Activated CD8-positive, alpha-beta memory T cell treated with anti-CD3 and anti-CD28 coated beads for 24 hours (primary cell): ENCODE measurements around the gene OR10A3.
"Not testable (repeated sequence)": the region's sequence is repeated elsewhere in the genome, so short reads cannot be mapped to it uniquely, and the experiment has no call there.

ENCODE experiments used
- DNase-seq: peaks from one replicate; pipeline ENCODE4 v3.0.0-alpha.2; 2020

The OR10A3 gene

GRCh38 chr11:7941608-7942007 is at the start of gene OR10A3:
TSS of gene OR10A3 (minus strand) at chr11:7941708. CDS start at chr11:7939520, 2,188 bp downstream.
- no peak for DNase-seq

GRCh38 chr11:7987560-7987883 is 46.0 kb upstream of the OR10A3 start:
- not testable (repeated sequence) for DNase-seq

- DNase-seq = peak; percentile 90
Measured at GRCh38 chr11:7986768-7987559, 45.5 kb upstream of the OR10A3 start, which contains the start of gene EIF3F. TSS of gene EIF3F (plus strand) at chr11:7987337. CDS start at chr11:7987353, 16 bp downstream.

- no peak for DNase-seq
Measured at GRCh38 chr11:7983832-7984590, 42.5 kb upstream of the OR10A3 start.

- DNase-seq = no peak
Measured at GRCh38 chr11:7982582-7983119, 41.1 kb upstream of the OR10A3 start.

GRCh38 chr11:7981619-7982157 is 40.2 kb upstream of the OR10A3 start:
- no peak for DNase-seq

- no peak for DNase-seq
Measured at GRCh38 chr11:7977232-7977917, 35.9 kb upstream of the OR10A3 start.

GRCh38 chr11:7974668-7975067 is 33.2 kb upstream of the OR10A3 start:
- DNase-seq = no peak

GRCh38 chr11:7973011-7973410 is 31.5 kb upstream of the OR10A3 start:
- DNase-seq = no peak

- no peak for DNase-seq
Measured at GRCh38 chr11:7971846-7972245, 30.3 kb upstream of the OR10A3 start.

GRCh38 chr11:7969756-7970646 is 28.5 kb upstream of the OR10A3 start:
- no peak for DNase-seq

- DNase-seq = no peak
Measured at GRCh38 chr11:7968686-7969085, 27.2 kb upstream of the OR10A3 start.

- no peak for DNase-seq
Measured at GRCh38 chr11:7967826-7968225, 26.3 kb upstream of the OR10A3 start.

- no peak for DNase-seq
Measured at GRCh38 chr11:7967097-7967496, 25.6 kb upstream of the OR10A3 start.

- DNase-seq = no peak
Measured at GRCh38 chr11:7965386-7965785, 23.9 kb upstream of the OR10A3 start, which contains the start of gene NLRP10. TSS of gene NLRP10 (minus strand) at chr11:7965447. CDS start at chr11:7963495, 1,952 bp downstream.

GRCh38 chr11:7964873-7965272 is 23.4 kb upstream of the OR10A3 start:
- DNase-seq = no peak

GRCh38 chr11:7964261-7964660 is 22.8 kb upstream of the OR10A3 start:
- DNase-seq = no peak

GRCh38 chr11:7955191-7955590 is 13.7 kb upstream of the OR10A3 start:
- DNase-seq = no peak

GRCh38 chr11:7949934-7950333 is 8.4 kb upstream of the OR10A3 start:
- DNase-seq = no peak

GRCh38 chr11:7944123-7944522 is 2.6 kb upstream of the OR10A3 start:
- no peak for DNase-seq

GRCh38 chr11:7941146-7941545 is 362 bp downstream of the OR10A3 start:
- no peak for DNase-seq

GRCh38 chr11:7936615-7937014 is 4.9 kb downstream of the OR10A3 start:
- DNase-seq = no peak
